Peyer's patch (tissue), 4 donors: ENCODE data around the gene ALDH1L1. TPM values are rescaled to one million over a fixed set of nuclear protein-coding genes. Genes with fewer than 3 reads are reported as not detected.

Experiments
- DNase-seq, 3 donors: peaks; one replicate each; pipeline ENCODE4 v3.0.0-alpha.2; 2017 to 2019
- H3K27ac ChIP-seq, 4 donors: fragments of 200-600 bp; sonication (generic); one replicate each; pipeline ENCODE4 v1.5.1; 2016 to 2019
- H3K27me3 ChIP-seq, 2 donors: fragments of 200-600 bp; sonication (generic); one replicate each; pipeline ENCODE4 v1.5.1; 2019
- H3K36me3 ChIP-seq, 3 donors: fragments of 200-600 bp; sonication (generic); one replicate each; pipeline ENCODE4 v1.5.1; 2016 to 2019
- H3K4me1 ChIP-seq, 4 donors: fragments of 200-600 bp; sonication (generic); one replicate each; pipeline ENCODE4 v1.5.1; 2016 to 2019
- H3K4me3 ChIP-seq, 4 donors: fragments of 200-600 bp; sonication (generic); 1 replicate in 3 of 4; 2 replicates in 1 of 4; pipeline ENCODE4 v1.5.1; 2016 to 2019; ENCODE audit warnings: mild to moderate bottlenecking in 1 of 4
- H3K9me3 ChIP-seq, 4 donors: fragments of 200-600 bp; sonication (generic); one replicate each; pipeline ENCODE4 v1.5.1; 2016 to 2019; ENCODE audit warnings: mild to moderate bottlenecking in 1 of 4
- CTCF ChIP-seq, 6 experiments: fragments of 450-650 bp in 4 of 6; fragments of 200-600 bp in 2 of 6; sonication (generic) in 1 of 6; IDR thresholded peaks; one replicate each; pipeline ENCODE4 v1.5.1; 2017 to 2019; ENCODE audit warnings: antibody characterized with exemption in 6 of 6, mild to moderate bottlenecking in 3 of 6, moderate library complexity in 1 of 6
- POLR2A ChIP-seq, 2 donors: fragments of 450-650 bp; IDR thresholded peaks; one replicate each; pipeline ENCODE4 v1.5.1; 2017; ENCODE audit warnings: antibody characterized with exemption in 2 of 2, mild to moderate bottlenecking in 2 of 2, moderate library complexity in 2 of 2
- total RNA-seq, 4 donors: library from RNA; depleted of rRNA; stranded (reverse); fragments of >200 nt; gene quantifications; one replicate each; pipeline ENCODE4 v1.1.0, GENCODE V29; 2016

The ALDH1L1 gene
- total RNA-seq: 10 to 100 TPM in 1 of 4 donors, 1 to 10 TPM in 3; 2.0 to 14.2 (median 4.6) TPM

GRCh38 chr3:126180477-126181397 is at the start of gene ALDH1L1:
Gene ALDH1L1, minus strand, starts transcription at chr3:126180586. Its CDS starts 19,607 bp downstream, at chr3:126160979.
- Histone ChIP-seq H3K4me1 (peaks cover 0 to 8% (median 0%) of the 10 kb centered on the region in 4 donors), H3K27me3 (no peaks in the 10 kb centered on the region), H3K36me3 (no peaks in the 10 kb centered on the region), H3K27ac (peak within 1 kb of the TSS in 2 of 4 donors; percentile 65 to 66), H3K4me3 (peak within 1 kb of the TSS; percentile 2 to 48 (median 38)), H3K9me3 (no peaks in the 10 kb centered on the region)
- DNase-seq: peak; percentile 22 to 65 (median 60)
- TF ChIP-seq POLR2A (IDR thresholded peaks at IDR 0.05) (no peak), CTCF (IDR thresholded peaks at IDR 0.05) (no peak)

DNA sequence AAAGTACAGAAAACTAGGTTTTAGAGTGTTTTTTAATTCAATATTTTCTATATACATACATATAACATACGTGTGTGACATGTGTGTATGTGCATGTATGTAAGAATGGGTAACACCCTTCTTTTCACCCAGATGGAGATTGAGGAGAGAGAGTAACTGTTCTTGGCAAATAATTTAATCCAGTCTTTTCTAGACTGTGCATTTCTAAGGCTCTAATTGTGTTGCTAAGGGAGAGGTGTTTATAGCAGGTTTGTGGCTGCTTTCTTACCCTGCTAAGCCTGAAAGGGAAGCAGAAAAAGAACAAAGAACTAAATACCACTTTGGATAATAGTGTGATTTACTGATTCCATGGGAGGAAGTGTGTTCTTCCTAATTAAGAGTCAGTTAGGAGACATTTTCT is 46.0 kb upstream of the ALDH1L1 start:
- Histone ChIP-seq H3K36me3 (no peaks in the 10 kb centered on the region), H3K4me3 (no peak overlapping the region), H3K4me1 (no peaks in the 10 kb centered on the region), H3K9me3 (peaks cover 0 to 4% (median 0%) of the 10 kb centered on the region in 4 donors), H3K27me3 (no peaks in the 10 kb centered on the region), H3K27ac (no peak overlapping the region)
- DNase-seq: no peak
- TF ChIP-seq POLR2A (IDR thresholded peaks at IDR 0.05): no peak
- no peak for TF ChIP-seq CTCF (IDR thresholded peaks at IDR 0.05)

GRCh38 chr3:126216416-126216815 is 36.0 kb upstream of the ALDH1L1 start:
- DNase-seq: no peak
- Histone ChIP-seq H3K27ac (no peak overlapping the region), H3K9me3 (no peaks in the 10 kb centered on the region), H3K36me3 (no peaks in the 10 kb centered on the region), H3K4me3 (no peak overlapping the region), H3K4me1 (peaks cover 0 to 19% (median 2%) of the 10 kb centered on the region in 4 donors), H3K27me3 (no peaks in the 10 kb centered on the region)
- TF ChIP-seq CTCF (IDR thresholded peaks at IDR 0.05): no peak
- TF ChIP-seq POLR2A (IDR thresholded peaks at IDR 0.05): no peak

- no peak for DNase-seq
- Histone ChIP-seq H3K4me3 (peak overlapping the region; percentile 18 to 51 (median 36)), H3K27ac (peak overlapping the region in 2 of 4 donors; percentile 39 to 41), H3K9me3 (no peaks in the 10 kb centered on the region), H3K4me1 (peaks cover 0 to 19% (median 2%) of the 10 kb centered on the region in 4 donors), H3K36me3 (no peaks in the 10 kb centered on the region), H3K27me3 (no peaks in the 10 kb centered on the region)
- no peak for TF ChIP-seq CTCF (IDR thresholded peaks at IDR 0.05)
- TF ChIP-seq POLR2A (IDR thresholded peaks at IDR 0.05): no peak
These were observed 33.1 kb upstream of the ALDH1L1 start for GRCh38 chr3:126213379-126214028.

DNA sequence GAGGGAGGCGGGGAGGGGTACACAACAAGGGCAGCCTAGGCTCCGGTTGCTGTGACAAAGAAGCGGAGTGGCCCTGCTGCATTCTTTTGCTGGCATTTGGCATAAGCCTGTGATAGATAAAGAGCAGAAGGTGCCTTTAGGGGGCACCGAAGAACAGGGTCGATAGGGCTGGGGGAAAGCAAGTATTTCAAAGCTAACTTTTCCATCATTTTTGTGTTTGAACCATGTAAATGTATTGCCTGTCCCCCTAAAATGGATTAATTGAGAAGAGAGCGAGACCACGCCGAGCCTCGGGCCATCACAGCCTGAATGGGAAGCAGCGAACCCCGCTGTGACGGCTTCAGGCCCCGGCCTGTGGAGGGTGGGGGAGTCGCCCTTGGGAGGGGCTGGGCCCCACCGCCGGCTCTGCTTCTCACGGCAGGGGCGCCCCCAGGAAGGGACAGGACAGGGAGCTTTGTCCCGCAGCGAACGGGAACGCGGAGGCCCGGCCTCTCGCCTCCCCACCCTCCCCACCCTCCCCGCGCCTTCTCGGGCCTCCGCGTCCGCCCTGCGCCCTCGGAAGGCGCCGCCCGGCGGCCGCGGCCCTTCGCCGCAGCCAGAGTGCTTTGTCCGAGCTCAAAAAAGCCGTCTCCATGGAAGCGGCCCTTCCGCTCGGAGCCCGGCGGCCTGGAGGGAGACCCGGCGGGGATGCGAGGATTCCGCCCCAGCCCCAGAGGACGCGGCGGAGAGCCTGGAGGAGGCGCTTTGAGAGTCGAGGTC is 32.4 kb upstream of the ALDH1L1 start:
- Histone ChIP-seq H3K36me3 (no peaks in the 10 kb centered on the region), H3K27me3 (no peaks in the 10 kb centered on the region)
- DNase-seq: peak in 1 of 3 donors; percentile 55

More for the DNA sequence above, 32.4 kb upstream of the ALDH1L1 start:
- Histone ChIP-seq H3K9me3 (no peaks in the 10 kb centered on the region), H3K4me1 (peaks cover 0 to 19% (median 2%) of the 10 kb centered on the region in 4 donors), H3K27ac (peak overlapping the region in 2 of 4 donors; percentile 39 to 41), H3K4me3 (peak overlapping the region; percentile 18 to 51 (median 36))
- TF ChIP-seq POLR2A (IDR thresholded peaks at IDR 0.05): no peak
- TF ChIP-seq CTCF (IDR thresholded peaks at IDR 0.05): peak in 3 of 6 experiments; percentile 4 to 19 (median 14)
